Body of pancreas (tissue), 4 donors: Measurements from ENCODE around the gene PIP5K1B.

Experiments
- CTCF ChIP-seq, 7 experiments: fragments of 450-650 bp in 4 of 7; fragments of 200-600 bp in 3 of 7; sonication (generic) in 3 of 7; IDR thresholded peaks; one replicate each; pipeline ENCODE4 v1.5.1; 2016 to 2019; ENCODE audit warnings: antibody characterized with exemption in 7 of 7
- POLR2A ChIP-seq, 3 donors: fragments of 450-650 bp; IDR thresholded peaks; one replicate each; pipeline ENCODE4 v1.6.1; 2016; ENCODE audit warnings: antibody characterized with exemption in 3 of 3, mild to moderate bottlenecking in 2 of 3

- TF ChIP-seq CTCF (IDR thresholded peaks at IDR 0.05) (no peak), POLR2A (IDR thresholded peaks at IDR 0.05) (no peak)
Observed at GRCh38 chr9:69023650-69024049, 318.6 kb downstream of the PIP5K1B start.
